ENCODE results near the gene OCSTAMP.

GRCh38 chr20:46584508-46584907 is 34.1 kb upstream of the OCSTAMP start:
- TF ChIP-seq CTCF (IDR thresholded peaks at IDR 0.05) (no peak), POLR2A (IDR thresholded peaks at IDR 0.05) (no peak)

Data from adrenal gland (tissue), 5 donors.